HG03039 (cell line): ENCODE data around the gene PYGM.

Experiments used
- ATAC-seq: cut with Tn5 transposase; IDR thresholded peaks from one replicate; pipeline ENCODE4 v1.9.1; 2021; ENCODE audit warnings: mild to moderate bottlenecking, moderate library complexity; ENCODE audit not compliant: unreplicated experiment

PYGM gene

GRCh38 chr11:64791781-64792291 lies 32.1 kb upstream of the PYGM start:
- no peak for ATAC-seq

- no peak for ATAC-seq
Measured at GRCh38 chr11:64790205-64791095, 30.7 kb upstream of the PYGM start.

GRCh38 chr11:64789331-64790204 lies 29.8 kb upstream of the PYGM start:
- no peak for ATAC-seq

- no peak for ATAC-seq
Measured at GRCh38 chr11:64788321-64789215, 28.8 kb upstream of the PYGM start.

GRCh38 chr11:64787526-64788320 lies 27.9 kb upstream of the PYGM start:
- ATAC-seq = no peak

GRCh38 chr11:64786308-64786707 lies 26.5 kb upstream of the PYGM start:
- no peak for ATAC-seq

GRCh38 chr11:64784813-64785581 lies 25.2 kb upstream of the PYGM start:
- ATAC-seq = no peak

- ATAC-seq = peak; percentile 77
Measured at GRCh38 chr11:64778473-64779298, 18.9 kb upstream of the PYGM start, which contains the start of gene SF1. Gene SF1, minus strand, starts transcription at chr11:64778542. Its CDS starts 150 bp downstream, at chr11:64778392.

GRCh38 chr11:64778223-64778472 lies 18.4 kb upstream of the PYGM start:
- peak; percentile 16 for ATAC-seq

- ATAC-seq = peak; percentile 20
Measured at GRCh38 chr11:64777449-64778222, 17.9 kb upstream of the PYGM start.

GRCh38 chr11:64776875-64777274 lies 17.1 kb upstream of the PYGM start:
- ATAC-seq = no peak

GRCh38 chr11:64776425-64776824 lies 16.7 kb upstream of the PYGM start:
- ATAC-seq = no peak

- no peak for ATAC-seq
Measured at GRCh38 chr11:64774144-64774543, 14.4 kb upstream of the PYGM start.

GRCh38 chr11:64772303-64773018 lies 12.7 kb upstream of the PYGM start:
- ATAC-seq = no peak

GRCh38 chr11:64771861-64772260 lies 12.1 kb upstream of the PYGM start:
- no peak for ATAC-seq

GRCh38 chr11:64770120-64770519 lies 10.3 kb upstream of the PYGM start:
- ATAC-seq = no peak

- no peak for ATAC-seq
Measured at GRCh38 chr11:64769283-64769682, 9.5 kb upstream of the PYGM start.
